LNCaP clone FGC (cell line): ENCODE results near the gene FGD2.
"Not testable (repeated sequence)": the region's sequence is repeated elsewhere in the genome, so short reads cannot be mapped to it uniquely, and the experiment has no call there.

ENCODE experiments used
- DNase-seq: peaks from one replicate; pipeline ENCODE4 v3.0.0-alpha.2; 2011; ENCODE audit warnings: low read depth
- H3K4me3 ChIP-seq: 2 replicates; pipeline ENCODE4 v1.5.1; 2011; ENCODE audit warnings: mild to moderate bottlenecking, low read depth, low read length, control low read depth
- CTCF ChIP-seq: IDR thresholded peaks from 2 replicates; pipeline ENCODE4 v1.5.1; 2012; ENCODE audit warnings: mild to moderate bottlenecking; ENCODE audit not compliant: control insufficient read depth, insufficient read depth; ENCODE audit errors: extremely low read depth

The FGD2 gene

GRCh38 chr6:36985417-36985807 is 20.0 kb upstream of the FGD2 start:
- TF ChIP-seq CTCF: no peak

GRCh38 chr6:36985808-36986703 is 19.4 kb upstream of the FGD2 start, which contains the start of gene MTCH1:
Gene MTCH1 (minus strand): TSS chr6:36986196. CDS start chr6:36986173, 23 bp downstream.
- H3K4me3 ChIP-seq: peak within 1 kb of the TSS; percentile 99
- no peak for TF ChIP-seq CTCF
- DNase-seq: peak; percentile 79

More at GRCh38 chr6:36985417-36985807, 20.0 kb upstream of the FGD2 start:
- DNase-seq: no peak
- peak overlapping the region; percentile 99 for H3K4me3 ChIP-seq

- peak overlapping the region; percentile 99 for H3K4me3 ChIP-seq
- no peak for TF ChIP-seq CTCF
- no peak for DNase-seq
Observed at GRCh38 chr6:36986704-36987047, 18.8 kb upstream of the FGD2 start.

GRCh38 chr6:36989264-36989663 is 16.2 kb upstream of the FGD2 start:
- no peak for DNase-seq
- H3K4me3 ChIP-seq: no peak overlapping the region
- no peak for TF ChIP-seq CTCF

- not testable (repeated sequence) for DNase-seq, H3K4me3 ChIP-seq
Observed at GRCh38 chr6:36990401-36990800, 15.1 kb upstream of the FGD2 start.

- TF ChIP-seq CTCF: no peak
- no peak for DNase-seq
Observed at GRCh38 chr6:36997811-36998722, 7.4 kb upstream of the FGD2 start.

GRCh38 chr6:36998723-36999038 is 6.8 kb upstream of the FGD2 start:
- no peak overlapping the region for H3K4me3 ChIP-seq
- TF ChIP-seq CTCF: no peak
- no peak for DNase-seq

More at GRCh38 chr6:36997811-36998722, 7.4 kb upstream of the FGD2 start:
- H3K4me3 ChIP-seq: no peak overlapping the region
